ENCODE data around the gene NAGPA. TPM values are rescaled to one million over a fixed set of nuclear protein-coding genes. Genes with fewer than 3 reads are reported as not detected.

NAGPA gene
- total RNA-seq, 4 donors from 2014 or later = 42.6 to 250 (median 72.7) TPM

DNA sequence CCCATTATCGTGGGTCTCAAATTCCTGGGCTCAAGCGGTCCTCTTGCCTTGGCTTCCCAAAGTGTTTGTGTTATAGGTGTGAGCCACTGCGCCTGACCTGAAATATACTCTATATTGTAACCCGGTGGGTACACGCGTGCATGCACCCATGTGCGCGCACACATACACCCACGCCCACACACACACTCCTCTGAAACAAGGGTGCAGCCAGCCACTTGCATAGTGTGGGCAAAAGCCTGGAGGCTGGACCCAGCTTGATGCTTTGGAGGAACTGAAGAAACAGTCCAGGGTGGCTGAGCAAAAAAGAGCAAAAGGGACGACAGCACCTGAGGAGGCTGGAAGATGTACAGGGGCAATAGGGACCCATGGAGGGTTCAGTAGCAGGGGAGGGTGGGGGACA lies 29.9 kb downstream of the NAGPA start:
- H3K4me1 ChIP-seq = no peaks in the 10 kb centered on the region
- no peak for DNase-seq
- no peaks in the 10 kb centered on the region for H3K9me3 ChIP-seq
- intact Hi-C loops (cut with DNase I; ENCODE audit: low total_unique reads) = no loop called here
- no peak overlapping the region for H3K4me3 ChIP-seq
- WGBS, 2 donors (ENCODE audit: low coverage in 1 of 2) = 90 to 100% methylated on average over 1 to 10 of the region's 10 CpGs
- in situ Hi-C loops (cut with MboI; ENCODE audit: low pct_ligation_motif_present in 1 of 4, low pct_unique_long_range_greater_than_20kb in 1 of 4, low sequenced_read_pairs in 3 of 4) = no loop called here
- no peak overlapping the region for H3K27ac ChIP-seq
- no peaks in the 10 kb centered on the region for H3K27me3 ChIP-seq
- no peaks in the 10 kb centered on the region for H3K36me3 ChIP-seq
- no peak for TF ChIP-seq POLR2A (IDR thresholded peaks at IDR 0.05)
- TF ChIP-seq, protein P1, sequence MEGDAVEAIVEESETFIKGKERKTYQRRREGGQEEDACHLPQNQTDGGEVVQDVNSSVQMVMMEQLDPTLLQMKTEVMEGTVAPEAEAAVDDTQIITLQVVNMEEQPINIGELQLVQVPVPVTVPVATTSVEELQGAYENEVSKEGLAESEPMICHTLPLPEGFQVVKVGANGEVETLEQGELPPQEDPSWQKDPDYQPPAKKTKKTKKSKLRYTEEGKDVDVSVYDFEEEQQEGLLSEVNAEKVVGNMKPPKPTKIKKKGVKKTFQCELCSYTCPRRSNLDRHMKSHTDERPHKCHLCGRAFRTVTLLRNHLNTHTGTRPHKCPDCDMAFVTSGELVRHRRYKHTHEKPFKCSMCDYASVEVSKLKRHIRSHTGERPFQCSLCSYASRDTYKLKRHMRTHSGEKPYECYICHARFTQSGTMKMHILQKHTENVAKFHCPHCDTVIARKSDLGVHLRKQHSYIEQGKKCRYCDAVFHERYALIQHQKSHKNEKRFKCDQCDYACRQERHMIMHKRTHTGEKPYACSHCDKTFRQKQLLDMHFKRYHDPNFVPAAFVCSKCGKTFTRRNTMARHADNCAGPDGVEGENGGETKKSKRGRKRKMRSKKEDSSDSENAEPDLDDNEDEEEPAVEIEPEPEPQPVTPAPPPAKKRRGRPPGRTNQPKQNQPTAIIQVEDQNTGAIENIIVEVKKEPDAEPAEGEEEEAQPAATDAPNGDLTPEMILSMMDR (IDR thresholded peaks at IDR 0.05) = no peak
- TF ChIP-seq EP300 (IDR thresholded peaks at IDR 0.05; ENCODE audit: low read depth) = no peak
- TF ChIP-seq POLR2AphosphoS5 (IDR thresholded peaks at IDR 0.05) = no peak

DNA sequence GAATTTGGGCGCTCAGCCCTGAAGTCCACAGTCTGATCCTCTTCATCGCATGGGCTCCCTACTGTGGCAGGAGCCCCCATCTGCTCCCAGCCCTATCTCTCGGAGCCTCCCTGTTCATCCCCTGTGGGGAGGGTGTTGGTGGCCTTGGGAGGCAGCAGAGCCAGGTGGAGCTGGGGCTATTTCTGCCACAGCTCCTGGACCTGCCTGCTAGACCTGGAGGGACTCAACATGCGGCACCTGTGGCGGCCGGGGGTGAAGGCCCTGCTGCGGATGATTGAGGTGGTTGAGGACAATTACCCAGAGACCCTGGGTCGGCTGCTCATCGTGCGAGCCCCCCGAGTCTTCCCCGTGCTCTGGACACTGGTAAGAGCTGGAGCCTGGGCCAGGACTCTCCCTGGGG lies 30.5 kb downstream of the NAGPA start:
- Histone ChIP-seq H3K27me3 (no peaks in the 10 kb centered on the region), H3K9me3 (no peaks in the 10 kb centered on the region), H3K36me3 (no peaks in the 10 kb centered on the region), H3K4me1 (no peaks in the 10 kb centered on the region), H3K27ac (no peak overlapping the region), H3K4me3 (no peak overlapping the region)
- DNase-seq = no peak
- WGBS, 2 donors (ENCODE audit: low coverage in 1 of 2) = 88% methylated on average over 12 of the region's 12 CpGs; no CpG with 5 or more reads in 1 of the 2 donors
- in situ Hi-C loops (cut with MboI; ENCODE audit: low pct_ligation_motif_present in 1 of 4, low pct_unique_long_range_greater_than_20kb in 1 of 4, low sequenced_read_pairs in 3 of 4) (no loop called here), intact Hi-C loops (cut with DNase I; ENCODE audit: low total_unique reads) (no loop called here)
- TF ChIP-seq POLR2AphosphoS5 (IDR thresholded peaks at IDR 0.05) (no peak), POLR2A (IDR thresholded peaks at IDR 0.05) (no peak), EP300 (IDR thresholded peaks at IDR 0.05; ENCODE audit: low read depth) (no peak)
- TF ChIP-seq, protein P1 (IDR thresholded peaks at IDR 0.05) = no peak

DNA sequence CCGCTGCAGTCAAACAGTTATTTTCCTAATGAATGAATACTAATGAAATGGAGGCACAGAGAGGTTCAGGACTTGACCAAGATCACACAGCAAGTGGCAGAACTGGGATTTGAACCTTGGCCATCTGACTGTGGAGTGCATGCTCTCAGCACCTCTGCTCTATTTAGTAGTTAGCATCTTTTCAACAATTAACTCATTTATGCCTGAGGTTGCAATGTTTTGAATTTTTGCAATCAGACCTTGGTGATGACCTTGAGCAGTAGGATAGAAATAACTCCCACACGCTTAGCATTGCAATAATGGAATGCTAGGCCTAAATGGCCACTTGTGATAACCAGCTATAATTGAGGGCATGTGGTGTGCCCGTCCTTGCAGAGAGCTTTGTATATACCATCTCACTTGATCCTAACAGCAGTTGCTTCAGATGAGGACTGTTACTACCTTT lies 31.0 kb downstream of the NAGPA start:
- Histone ChIP-seq H3K27ac (no peak overlapping the region), H3K27me3 (no peaks in the 10 kb centered on the region), H3K36me3 (no peaks in the 10 kb centered on the region), H3K4me3 (no peak overlapping the region), H3K4me1 (no peaks in the 10 kb centered on the region), H3K9me3 (no peaks in the 10 kb centered on the region)
- in situ Hi-C loops (cut with MboI; ENCODE audit: low pct_ligation_motif_present in 1 of 4, low pct_unique_long_range_greater_than_20kb in 1 of 4, low sequenced_read_pairs in 3 of 4) (no loop called here), intact Hi-C loops (cut with DNase I; ENCODE audit: low total_unique reads) (no loop called here)
- 75 to 90% methylated on average over 2 to 3 of the region's 3 CpGs for WGBS, 2 donors (ENCODE audit: low coverage in 1 of 2)
- no peak for TF ChIP-seq POLR2A (IDR thresholded peaks at IDR 0.05)
- TF ChIP-seq, protein P1 (IDR thresholded peaks at IDR 0.05) = no peak
- no peak for TF ChIP-seq POLR2AphosphoS5 (IDR thresholded peaks at IDR 0.05)
- no peak for TF ChIP-seq EP300 (IDR thresholded peaks at IDR 0.05; ENCODE audit: low read depth)
- no peak for DNase-seq

DNA sequence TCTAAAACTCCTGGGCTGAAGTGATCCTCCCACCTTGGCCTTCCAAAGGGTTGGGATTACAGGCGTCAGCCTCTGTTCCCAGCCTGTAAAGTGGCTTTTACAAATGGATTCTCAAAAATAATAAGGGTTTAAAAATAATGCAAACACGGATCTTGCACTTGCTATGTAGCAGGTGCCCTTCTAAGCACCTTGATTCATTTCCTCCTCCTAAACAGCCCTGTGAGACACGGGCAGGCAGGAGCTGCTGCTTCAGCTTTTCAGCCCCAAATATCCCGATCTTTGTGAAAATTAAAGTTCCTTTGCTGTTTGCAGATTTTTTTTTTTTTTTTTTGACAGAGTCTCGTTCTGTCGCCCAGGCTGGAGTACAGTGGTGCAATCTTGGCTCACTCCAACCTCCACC lies 31.7 kb downstream of the NAGPA start:
- no peak overlapping the region for H3K4me3 ChIP-seq
- no peak overlapping the region for H3K27ac ChIP-seq
- DNase-seq = no peak
- no peaks in the 10 kb centered on the region for H3K4me1 ChIP-seq
- intact Hi-C loops (cut with DNase I; ENCODE audit: low total_unique reads) (no loop called here), in situ Hi-C loops (cut with MboI; ENCODE audit: low pct_ligation_motif_present in 1 of 4, low pct_unique_long_range_greater_than_20kb in 1 of 4, low sequenced_read_pairs in 3 of 4) (no loop called here)
- no peaks in the 10 kb centered on the region for H3K9me3 ChIP-seq
- TF ChIP-seq EP300 (IDR thresholded peaks at IDR 0.05; ENCODE audit: low read depth) (no peak), POLR2AphosphoS5 (IDR thresholded peaks at IDR 0.05) (no peak), POLR2A (IDR thresholded peaks at IDR 0.05) (no peak)
- TF ChIP-seq, protein P1 (IDR thresholded peaks at IDR 0.05) = no peak
- no peaks in the 10 kb centered on the region for H3K36me3 ChIP-seq
- no peaks in the 10 kb centered on the region for H3K27me3 ChIP-seq
- WGBS, 2 donors (ENCODE audit: low coverage in 1 of 2) = 66 to 68% methylated on average over 4 to 6 of the region's 6 CpGs
